Subcutaneous abdominal adipose tissue (tissue), 5 donors: Measurements from ENCODE around the gene ZNF217.
"Not testable (repeated sequence)": the region's sequence is repeated elsewhere in the genome, so short reads cannot be mapped to it uniquely, and the experiment has no call there.

ENCODE experiments used
- H3K27ac ChIP-seq: one replicate; pipeline ENCODE4 v1.7.0; 2013; ENCODE audit warnings: low read depth, mild to moderate bottlenecking, inconsistent platforms, low read length, moderate library complexity
- H3K27me3 ChIP-seq, 5 donors: one replicate each; pipeline ENCODE4 v1.7.0; 2013; ENCODE audit warnings: low read length in 5 of 5, inconsistent platforms in 1 of 5; ENCODE audit not compliant: control insufficient read depth in 5 of 5, insufficient read depth in 4 of 5
- H3K36me3 ChIP-seq, 5 donors: one replicate each; pipeline ENCODE4 v1.7.0; 2013; ENCODE audit warnings: low read length in 5 of 5; ENCODE audit not compliant: control insufficient read depth in 5 of 5, insufficient read depth in 5 of 5
- H3K4me1 ChIP-seq, 5 donors: one replicate each; pipeline ENCODE4 v1.7.0; 2013; ENCODE audit warnings: low read length in 5 of 5, mild to moderate bottlenecking in 3 of 5, moderate library complexity in 1 of 5; ENCODE audit not compliant: control insufficient read depth in 5 of 5, insufficient read depth in 5 of 5
- H3K4me3 ChIP-seq, 5 donors: one replicate each; pipeline ENCODE4 v1.7.0; 2013; ENCODE audit warnings: low read length in 5 of 5, low read depth in 1 of 5
- H3K9ac ChIP-seq, 5 donors: one replicate each; pipeline ENCODE4 v1.7.0; 2013; ENCODE audit warnings: low read length in 5 of 5, mild to moderate bottlenecking in 4 of 5, moderate library complexity in 3 of 5
- H3K9me3 ChIP-seq, 5 donors: one replicate each; pipeline ENCODE4 v1.7.0; 2013; ENCODE audit warnings: low read length in 5 of 5; ENCODE audit not compliant: control insufficient read depth in 5 of 5
- donor health status: healthy.
- donor health status: healthy.
- donor health status: healthy.
- donor health status: healthy.
- donor health status: healthy.

ZNF217 gene

DNA sequence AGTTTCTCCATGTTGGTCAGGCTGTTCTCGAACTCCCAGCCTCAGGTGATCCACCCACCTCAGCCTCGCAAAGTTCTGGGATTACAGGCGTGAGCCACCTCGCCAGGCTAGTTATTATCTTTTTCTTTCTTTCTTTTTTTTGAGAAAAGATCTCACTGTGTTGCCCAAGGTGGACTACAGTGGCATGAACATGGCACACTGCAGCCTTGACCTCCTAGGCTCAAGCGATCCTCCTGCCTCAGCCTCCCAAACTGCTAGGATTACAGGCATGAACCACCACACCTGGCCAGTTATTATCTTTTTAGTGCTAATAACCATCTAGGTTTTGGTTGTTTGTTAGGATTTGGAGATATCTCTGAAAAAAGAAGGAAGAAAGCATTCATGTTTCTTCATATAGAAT, 35.8 kb upstream of the ZNF217 start:
- H3K36me3 ChIP-seq: no peaks in the 10 kb centered on the region
- no peak overlapping the region for H3K9ac ChIP-seq
- H3K27ac ChIP-seq: no peak overlapping the region
- no peaks in the 10 kb centered on the region for H3K27me3 ChIP-seq
- no peak overlapping the region for H3K4me3 ChIP-seq
- no peaks in the 10 kb centered on the region for H3K9me3 ChIP-seq
- H3K4me1 ChIP-seq: peaks cover 0 to 3% (median 0%) of the 10 kb centered on the region in 5 donors

DNA sequence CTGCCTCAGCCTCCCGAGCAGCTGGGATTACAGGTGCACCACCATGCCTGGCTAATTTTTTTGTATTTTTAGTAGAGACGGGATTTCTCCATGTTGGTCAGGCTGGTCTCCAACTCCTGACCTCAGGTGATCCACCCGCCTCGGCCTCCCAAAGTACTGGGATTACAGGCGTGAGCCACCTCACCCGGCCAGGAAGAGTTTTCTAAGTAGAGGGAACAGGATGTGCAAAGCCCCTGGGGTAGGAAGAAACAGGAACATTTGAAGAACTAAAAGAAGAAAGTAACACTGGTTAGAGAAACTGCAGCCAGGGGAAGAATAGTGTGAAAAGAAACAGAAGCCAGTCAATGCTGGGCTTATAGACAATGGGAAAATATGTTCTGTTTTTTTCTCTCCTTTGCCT, 35.1 kb upstream of the ZNF217 start:
- not testable (repeated sequence) for H3K4me1 ChIP-seq, H3K9ac ChIP-seq, H3K27me3 ChIP-seq, H3K36me3 ChIP-seq, H3K27ac ChIP-seq, H3K9me3 ChIP-seq, H3K4me3 ChIP-seq

DNA sequence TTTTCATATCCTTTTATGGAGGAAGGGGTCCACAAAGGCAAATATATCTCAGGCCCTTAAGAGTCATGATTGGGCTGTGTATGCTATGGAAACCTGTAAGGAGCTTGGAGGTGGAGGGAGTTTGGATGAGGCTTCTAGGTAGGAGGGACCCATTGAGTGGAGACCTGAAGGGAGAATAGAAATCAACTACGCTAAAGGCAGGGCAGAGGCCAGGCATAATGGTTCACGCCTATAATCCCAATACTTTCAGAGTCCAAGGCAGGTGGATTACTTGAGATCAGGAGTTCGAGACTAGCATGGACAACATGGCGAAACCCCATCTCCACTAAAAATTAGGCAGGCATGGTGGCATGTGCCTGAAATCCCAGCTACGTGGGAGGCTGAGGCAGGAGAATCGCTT, 34.4 kb upstream of the ZNF217 start:
- no peak overlapping the region for H3K9ac ChIP-seq
- H3K27ac ChIP-seq: no peak overlapping the region
- peaks cover 0 to 14% (median 10%) of the 10 kb centered on the region in 5 donors for H3K4me1 ChIP-seq
- no peaks in the 10 kb centered on the region for H3K36me3 ChIP-seq
- no peaks in the 10 kb centered on the region for H3K27me3 ChIP-seq
- H3K9me3 ChIP-seq: no peaks in the 10 kb centered on the region
- no peak overlapping the region for H3K4me3 ChIP-seq

- not testable (repeated sequence) for H3K27me3 ChIP-seq, H3K36me3 ChIP-seq, H3K9me3 ChIP-seq, H3K4me3 ChIP-seq, H3K27ac ChIP-seq, H3K9ac ChIP-seq
- H3K4me1 ChIP-seq: peaks cover 4 to 25% (median 21%) of the 10 kb centered on the region in 5 donors
These were observed 33.4 kb upstream of the ZNF217 start for GRCh38 chr20:53627001-53627400.

DNA sequence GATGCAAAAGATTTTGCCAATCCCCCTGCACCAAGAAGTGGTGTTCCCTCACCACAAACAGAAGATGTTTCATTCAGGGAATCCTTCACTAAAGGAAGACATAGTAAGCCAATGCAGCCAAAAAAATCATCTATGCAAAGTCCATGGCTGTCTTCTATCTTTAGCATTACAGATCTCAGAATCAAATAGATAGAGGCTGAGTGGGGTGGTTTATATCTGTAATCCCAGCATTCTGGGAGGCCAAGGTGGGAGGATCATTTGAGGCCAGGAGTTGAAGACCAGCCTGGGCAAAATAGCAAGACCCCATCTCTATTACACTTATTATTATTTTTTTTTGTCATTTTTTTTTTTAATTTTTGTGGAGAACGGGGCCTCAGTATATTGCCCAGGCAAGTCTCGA, 32.9 kb upstream of the ZNF217 start:
- Histone ChIP-seq H3K9ac (no peak overlapping the region), H3K36me3 (no peaks in the 10 kb centered on the region), H3K27ac (no peak overlapping the region), H3K27me3 (no peaks in the 10 kb centered on the region), H3K9me3 (no peaks in the 10 kb centered on the region), H3K4me1 (peaks cover 4 to 29% (median 25%) of the 10 kb centered on the region in 5 donors), H3K4me3 (no peak overlapping the region)

- Histone ChIP-seq H3K9ac (no peak overlapping the region), H3K9me3 (no peaks in the 10 kb centered on the region), H3K4me1 (peaks cover 4 to 38% (median 27%) of the 10 kb centered on the region in 5 donors), H3K27ac (no peak overlapping the region), H3K4me3 (no peak overlapping the region), H3K36me3 (no peaks in the 10 kb centered on the region), H3K27me3 (no peaks in the 10 kb centered on the region)
These were observed 31.9 kb upstream of the ZNF217 start for GRCh38 chr20:53625311-53626129.

DNA sequence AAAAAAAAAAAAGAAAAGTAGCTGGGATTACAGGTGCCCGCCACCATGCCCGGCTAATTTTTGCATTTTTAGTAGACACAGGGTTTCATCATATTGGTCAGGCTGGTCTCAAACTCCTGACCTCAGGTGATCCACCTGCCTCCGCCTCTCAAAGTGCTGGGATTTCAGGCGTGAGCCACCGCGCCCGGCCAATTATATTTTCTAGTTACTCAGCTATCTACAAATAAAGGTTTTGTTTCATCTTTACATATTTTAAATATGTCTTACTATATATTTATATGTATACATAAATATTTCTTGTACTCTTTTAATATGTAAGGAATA, 31.2 kb upstream of the ZNF217 start:
- not testable (repeated sequence) for H3K27ac ChIP-seq

DNA sequence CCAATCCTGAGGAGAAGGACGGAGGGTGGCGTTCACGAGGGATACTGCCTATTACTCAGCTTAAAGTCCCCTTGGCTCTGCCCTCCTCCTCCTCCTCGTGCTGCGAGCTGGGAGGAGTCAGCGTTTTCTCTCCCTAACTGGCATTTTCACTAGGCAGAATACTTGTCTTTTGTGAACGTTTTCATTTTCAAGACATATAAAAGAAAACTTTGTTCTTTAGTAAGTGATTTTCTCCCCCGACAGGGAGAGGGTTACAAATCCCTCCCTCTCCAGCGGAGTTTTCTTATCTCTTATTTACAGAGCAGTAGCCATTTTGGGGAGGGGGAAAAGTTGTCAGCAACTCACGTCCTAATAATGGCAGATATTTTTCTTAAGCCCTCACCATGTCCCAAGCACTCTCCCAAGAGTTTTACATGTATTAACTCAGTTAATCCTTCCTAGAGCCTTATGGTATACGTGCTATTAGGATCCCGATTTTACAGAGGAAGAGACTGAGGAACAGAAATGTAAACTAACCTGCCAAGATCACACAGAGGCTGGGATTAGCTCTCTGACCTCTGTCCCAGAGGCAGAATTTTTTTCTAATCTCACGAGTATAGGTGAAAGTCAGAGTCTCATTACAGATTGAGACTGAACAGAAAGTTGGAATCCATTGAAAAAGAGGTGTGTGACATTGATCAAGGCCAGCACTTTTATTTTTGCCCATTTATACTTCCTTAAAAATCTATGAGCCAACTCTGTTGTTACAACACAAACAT, 30.0 kb upstream of the ZNF217 start:
- no peaks in the 10 kb centered on the region for H3K9me3 ChIP-seq
- peak overlapping the region; percentile 59 to 82 (median 69) for H3K4me3 ChIP-seq
- peaks cover 4 to 38% (median 27%) of the 10 kb centered on the region in 5 donors for H3K4me1 ChIP-seq
- peak overlapping the region; percentile 99 for H3K27ac ChIP-seq
- H3K27me3 ChIP-seq: no peaks in the 10 kb centered on the region
- no peaks in the 10 kb centered on the region for H3K36me3 ChIP-seq
- peak overlapping the region; percentile 86 to 98 (median 93) for H3K9ac ChIP-seq

More for the DNA sequence above, 31.2 kb upstream of the ZNF217 start:
- peaks cover 4 to 38% (median 27%) of the 10 kb centered on the region in 5 donors for H3K4me1 ChIP-seq
- not testable (repeated sequence) for H3K9ac ChIP-seq, H3K9me3 ChIP-seq, H3K4me3 ChIP-seq, H3K27me3 ChIP-seq, H3K36me3 ChIP-seq

DNA sequence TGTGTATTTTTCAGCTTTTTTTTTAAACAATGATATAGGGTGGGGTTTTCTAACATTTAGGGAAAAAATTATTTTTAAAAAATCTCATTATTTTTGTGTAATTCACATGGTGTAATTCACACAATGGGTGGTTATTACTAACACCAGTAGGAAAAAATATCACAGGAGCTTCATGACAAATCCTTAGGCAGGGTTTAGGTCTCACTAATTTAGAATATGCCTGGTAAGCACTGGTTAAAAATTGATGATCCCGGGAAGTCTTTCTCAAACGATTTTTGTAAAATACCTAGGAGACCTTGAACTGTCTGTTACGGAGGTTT, 29.5 kb upstream of the ZNF217 start:
- Histone ChIP-seq H3K4me1 (peaks cover 4 to 38% (median 27%) of the 10 kb centered on the region in 5 donors), H3K27me3 (no peaks in the 10 kb centered on the region), H3K36me3 (no peaks in the 10 kb centered on the region), H3K4me3 (peak overlapping the region; percentile 59 to 82 (median 69)), H3K9me3 (no peaks in the 10 kb centered on the region), H3K9ac (peak overlapping the region; percentile 86 to 98 (median 93)), H3K27ac (peak overlapping the region; percentile 99)
